ENCODE data around the gene HNF1A. TPM values are rescaled to one million over a fixed set of nuclear protein-coding genes. Genes with fewer than 3 reads are reported as not detected.
A peak's percentile ranks its signal among the peaks of the same experiment; 100 is the strongest.

HNF1A gene
- total and polyA plus RNA-seq, 2 of the 13 experiments (the other 11 are each of a cell fraction or from before 2014, with no cell fraction given) = 13.4 to 34.7 TPM

DNA sequence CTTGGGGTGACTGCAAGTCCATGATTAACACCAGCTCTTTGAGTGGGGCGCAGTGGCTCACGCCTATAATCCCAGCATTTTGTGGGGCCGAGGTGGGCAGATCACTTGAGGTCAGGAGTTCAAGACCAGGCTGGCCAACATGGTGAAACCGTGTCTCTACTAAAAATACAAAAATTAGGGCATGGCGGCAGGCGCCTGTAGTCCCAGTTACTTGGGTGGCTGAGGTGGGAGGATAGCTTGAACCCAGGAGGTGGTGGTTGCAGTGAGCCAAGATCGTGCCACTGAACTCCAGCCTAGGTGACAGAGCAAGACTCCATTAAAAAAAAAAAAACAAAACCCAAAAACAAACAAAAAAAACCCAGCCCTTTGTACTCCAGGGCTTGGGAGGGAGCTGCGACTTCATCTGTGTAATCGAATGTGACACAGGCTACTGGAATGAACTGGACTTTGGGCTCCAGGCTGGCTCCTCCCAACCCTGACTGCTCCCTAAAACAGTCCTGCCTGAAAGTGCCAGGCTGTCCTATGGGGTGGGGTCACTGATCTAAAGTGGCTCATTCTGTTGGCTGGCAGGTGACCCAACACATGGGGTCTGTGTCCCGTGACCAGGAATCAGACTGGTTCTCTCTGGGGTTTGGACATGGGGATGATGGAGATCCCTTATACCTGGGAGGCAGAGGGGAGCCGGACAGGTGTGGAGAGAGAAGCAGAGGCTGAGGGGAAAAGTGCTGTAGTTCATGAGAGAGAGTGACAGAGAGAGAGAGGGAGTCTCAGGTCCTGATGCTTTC is 47.3 kb downstream of the HNF1A start (continued):
- TF ChIP-seq POLR2G (IDR thresholded peaks at IDR 0.05; ENCODE audit: low read depth, low read length) = peak; percentile 71
- TF ChIP-seq NFE2L2 (IDR thresholded peaks at IDR 0.05; ENCODE audit: low read length) = no peak
- TF ChIP-seq, protein P1, sequence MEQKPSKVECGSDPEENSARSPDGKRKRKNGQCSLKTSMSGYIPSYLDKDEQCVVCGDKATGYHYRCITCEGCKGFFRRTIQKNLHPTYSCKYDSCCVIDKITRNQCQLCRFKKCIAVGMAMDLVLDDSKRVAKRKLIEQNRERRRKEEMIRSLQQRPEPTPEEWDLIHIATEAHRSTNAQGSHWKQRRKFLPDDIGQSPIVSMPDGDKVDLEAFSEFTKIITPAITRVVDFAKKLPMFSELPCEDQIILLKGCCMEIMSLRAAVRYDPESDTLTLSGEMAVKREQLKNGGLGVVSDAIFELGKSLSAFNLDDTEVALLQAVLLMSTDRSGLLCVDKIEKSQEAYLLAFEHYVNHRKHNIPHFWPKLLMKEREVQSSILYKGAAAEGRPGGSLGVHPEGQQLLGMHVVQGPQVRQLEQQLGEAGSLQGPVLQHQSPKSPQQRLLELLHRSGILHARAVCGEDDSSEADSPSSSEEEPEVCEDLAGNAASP (CRISPR knock-in tag; IDR thresholded peaks at IDR 0.05; ENCODE audit: borderline replicate concordance) = 0 out of 2 replicates have a peak, but pooled peaks have one; percentile 11
- peak; percentile 24; the same call in 1 of the 2 replicates for TF ChIP-seq ZFY (CRISPR knock-in tag; IDR thresholded peaks at IDR 0.05)
- TF ChIP-seq SOX13 (IDR thresholded peaks at IDR 0.05) = no peak
- TF ChIP-seq SOX13 (CRISPR knock-in tag; conservative IDR thresholded peaks at IDR 0.05 in 1 of 2, IDR thresholded peaks at IDR 0.05 in 1 of 2) = peak in 1 of 2 experiments; percentile 85; a peak in 2 of 4 replicates
- no peak for TF ChIP-seq ZNF678 (CRISPR knock-in tag; IDR thresholded peaks at IDR 0.05)
- peak in 1 of 2 experiments; percentile 20; a peak in 1 of 4 replicates for TF ChIP-seq POLR2A (IDR thresholded peaks at IDR 0.05; ENCODE audit: insufficient read depth in 1 of 2, low read depth in 2 of 2, low read length in 2 of 2)
- no peak for TF ChIP-seq ZNF343 (CRISPR knock-in tag; IDR thresholded peaks at IDR 0.05)
- no peak for TF ChIP-seq SAFB2 (CRISPR knock-in tag; IDR thresholded peaks at IDR 0.05; ENCODE audit: borderline replicate concordance, low read depth)
- TF ChIP-seq HMG20A (CRISPR knock-in tag; IDR thresholded peaks at IDR 0.05; ENCODE audit: borderline replicate concordance) = no peak; the same call in 1 of the 2 replicates
- TF ChIP-seq HNRNPK (IDR thresholded peaks at IDR 0.05; ENCODE audit: low read depth, low read length, poor library complexity, severe bottlenecking) = no peak
- TF ChIP-seq SSRP1 (CRISPR knock-in tag; IDR thresholded peaks at IDR 0.05) = no peak
- TF ChIP-seq HNF4A (CRISPR knock-in tag; IDR thresholded peaks at IDR 0.05) = peak; percentile 89
- TF ChIP-seq, protein P2, sequence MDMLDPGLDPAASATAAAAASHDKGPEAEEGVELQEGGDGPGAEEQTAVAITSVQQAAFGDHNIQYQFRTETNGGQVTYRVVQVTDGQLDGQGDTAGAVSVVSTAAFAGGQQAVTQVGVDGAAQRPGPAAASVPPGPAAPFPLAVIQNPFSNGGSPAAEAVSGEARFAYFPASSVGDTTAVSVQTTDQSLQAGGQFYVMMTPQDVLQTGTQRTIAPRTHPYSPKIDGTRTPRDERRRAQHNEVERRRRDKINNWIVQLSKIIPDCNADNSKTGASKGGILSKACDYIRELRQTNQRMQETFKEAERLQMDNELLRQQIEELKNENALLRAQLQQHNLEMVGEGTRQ (IDR thresholded peaks at IDR 0.05; ENCODE audit: low read depth, low read length) = peak; percentile 25; the same call in 1 of the 2 replicates
- TF ChIP-seq, protein P2 (CRISPR knock-in tag; IDR thresholded peaks at IDR 0.05; ENCODE audit: borderline replicate concordance) = no peak; the same call in 1 of the 2 replicates
- no peak for TF ChIP-seq IRX3 (CRISPR knock-in tag; IDR thresholded peaks at IDR 0.05; ENCODE audit: borderline replicate concordance, low read depth)
- TF ChIP-seq YY1 (IDR thresholded peaks at IDR 0.05; ENCODE audit: insufficient read depth, insufficient replicate concordance, low read depth, low read length) = no peak
- TF ChIP-seq, protein P3, sequence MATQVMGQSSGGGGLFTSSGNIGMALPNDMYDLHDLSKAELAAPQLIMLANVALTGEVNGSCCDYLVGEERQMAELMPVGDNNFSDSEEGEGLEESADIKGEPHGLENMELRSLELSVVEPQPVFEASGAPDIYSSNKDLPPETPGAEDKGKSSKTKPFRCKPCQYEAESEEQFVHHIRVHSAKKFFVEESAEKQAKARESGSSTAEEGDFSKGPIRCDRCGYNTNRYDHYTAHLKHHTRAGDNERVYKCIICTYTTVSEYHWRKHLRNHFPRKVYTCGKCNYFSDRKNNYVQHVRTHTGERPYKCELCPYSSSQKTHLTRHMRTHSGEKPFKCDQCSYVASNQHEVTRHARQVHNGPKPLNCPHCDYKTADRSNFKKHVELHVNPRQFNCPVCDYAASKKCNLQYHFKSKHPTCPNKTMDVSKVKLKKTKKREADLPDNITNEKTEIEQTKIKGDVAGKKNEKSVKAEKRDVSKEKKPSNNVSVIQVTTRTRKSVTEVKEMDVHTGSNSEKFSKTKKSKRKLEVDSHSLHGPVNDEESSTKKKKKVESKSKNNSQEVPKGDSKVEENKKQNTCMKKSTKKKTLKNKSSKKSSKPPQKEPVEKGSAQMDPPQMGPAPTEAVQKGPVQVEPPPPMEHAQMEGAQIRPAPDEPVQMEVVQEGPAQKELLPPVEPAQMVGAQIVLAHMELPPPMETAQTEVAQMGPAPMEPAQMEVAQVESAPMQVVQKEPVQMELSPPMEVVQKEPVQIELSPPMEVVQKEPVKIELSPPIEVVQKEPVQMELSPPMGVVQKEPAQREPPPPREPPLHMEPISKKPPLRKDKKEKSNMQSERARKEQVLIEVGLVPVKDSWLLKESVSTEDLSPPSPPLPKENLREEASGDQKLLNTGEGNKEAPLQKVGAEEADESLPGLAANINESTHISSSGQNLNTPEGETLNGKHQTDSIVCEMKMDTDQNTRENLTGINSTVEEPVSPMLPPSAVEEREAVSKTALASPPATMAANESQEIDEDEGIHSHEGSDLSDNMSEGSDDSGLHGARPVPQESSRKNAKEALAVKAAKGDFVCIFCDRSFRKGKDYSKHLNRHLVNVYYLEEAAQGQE (IDR thresholded peaks at IDR 0.05; ENCODE audit: borderline replicate concordance in 1 of 2, low read depth in 1 of 2, low read length in 2 of 2) = peak in 1 of 2 experiments; percentile 29; a peak in 1 of 4 replicates

All from HepG2 (cell line).